Measurements from ENCODE around the gene ACER2.

- TF ChIP-seq CTCF (IDR thresholded peaks at IDR 0.05; ENCODE audit: insufficient read depth, low read depth, low read length) (no peak), EZH2 (IDR thresholded peaks at IDR 0.05; ENCODE audit: insufficient read depth, low read length) (no peak)
These were observed 48.8 kb downstream of the ACER2 start for GRCh38 chr9:19457693-19458009.

All from astrocyte (in vitro differentiated cells and primary cell).